Activated CD4-positive, alpha-beta T cell treated with anti-CD3 and anti-CD28 coated beads, Interleukin-2, amount 10 ng/mL, durations not matched to agents 24 days and 14 days (primary cell): ENCODE results near the gene MT1E. TPM values are rescaled to one million over a fixed set of nuclear protein-coding genes. Genes with fewer than 3 reads are reported as not detected.
A peak's percentile ranks its signal among the peaks of the same experiment; 100 is the strongest.
"Not testable (repeated sequence)": the region's sequence is repeated elsewhere in the genome, so short reads cannot be mapped to it uniquely, and the experiment has no call there.

ENCODE experiments used
- DNase-seq: peaks from one replicate; pipeline ENCODE4 v3.0.0; 2022
- H3K27ac Mint-ChIP-seq: one replicate; pipeline ENCODE4 v1.8.0; 2022; ENCODE audit warnings: mild to moderate bottlenecking, mixed read lengths
- H3K27me3 Mint-ChIP-seq: one replicate; pipeline ENCODE4 v1.8.0; 2022; ENCODE audit warnings: mixed read lengths
- H3K36me3 Mint-ChIP-seq: one replicate; pipeline ENCODE4 v1.8.0; 2022; ENCODE audit warnings: low read depth, mild to moderate bottlenecking, mixed read lengths
- H3K4me1 Mint-ChIP-seq: one replicate; pipeline ENCODE4 v1.8.0; 2021; ENCODE audit warnings: mixed read lengths
- H3K4me3 Mint-ChIP-seq: one replicate; pipeline ENCODE4 v1.8.0; 2022; ENCODE audit warnings: mild to moderate bottlenecking, moderate library complexity, mixed read lengths
- H3K9me3 Mint-ChIP-seq: one replicate; pipeline ENCODE4 v1.8.0; 2021; ENCODE audit warnings: mixed read lengths
- intact Hi-C: fragments of 100-400 bp; cut with micrococcal nuclease; formaldehyde crosslinking; loops from one replicate; pipeline ENCODE4 v1.15.1; 2023
- total RNA-seq: library from RNA; stranded (reverse); gene quantifications from 2 replicates; pipeline ENCODE4 v1.2.3, GENCODE V29; 2022

Gene MT1E
- total RNA-seq: 136 and 152 TPM in 2 replicates

DNA sequence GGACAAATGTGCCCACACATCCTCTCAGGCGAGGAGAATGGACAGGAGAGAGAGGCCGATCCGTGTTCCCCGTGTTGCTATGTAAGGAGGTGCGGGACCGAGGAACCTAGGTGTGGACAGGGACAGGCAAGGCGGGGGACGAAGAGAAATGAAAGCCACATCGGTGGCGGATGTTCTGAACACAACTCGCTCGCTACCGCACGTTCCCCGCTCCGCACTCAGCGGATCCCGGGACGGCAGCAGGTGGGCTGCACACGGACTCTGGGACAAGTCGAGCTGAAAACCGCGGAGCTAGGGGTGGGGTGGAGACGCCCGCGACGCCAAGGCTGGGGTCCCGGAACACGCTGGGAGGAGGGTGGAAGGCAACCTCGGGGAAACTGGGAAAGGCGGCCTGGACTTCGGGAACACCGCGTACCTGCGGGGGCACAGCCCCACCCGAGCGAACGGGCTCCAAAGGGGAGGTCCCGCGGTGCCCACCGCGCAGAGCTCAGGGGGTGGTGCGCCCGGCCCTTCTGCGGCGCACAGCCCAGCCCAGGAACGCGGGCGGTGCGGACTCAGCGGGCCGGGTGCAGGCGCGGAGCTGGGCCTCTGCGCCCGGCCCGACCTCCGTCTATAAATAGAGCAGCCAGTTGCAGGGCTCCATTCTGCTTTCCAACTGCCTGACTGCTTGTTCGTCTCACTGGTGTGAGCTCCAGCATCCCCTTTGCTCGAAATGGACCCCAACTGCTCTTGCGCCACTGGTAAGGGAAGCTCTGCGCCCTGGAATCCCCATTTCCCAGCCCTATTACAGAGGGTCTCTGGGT is at the start of gene MT1E:
MT1E (plus strand) TSS at position 642 of the 803 bp plus-strand sequence; CDS start at position 713, 71 bp downstream.
- intact Hi-C loops: loop anchor here (1.0 kb wide), 2 partner anchors 8 to 17 kb away; partner anchors contain the start of gene MT2A
- H3K4me3 Mint-ChIP-seq: peak within 1 kb of the TSS; percentile 90
- peak within 1 kb of the TSS; percentile 96 for H3K27ac Mint-ChIP-seq
- peaks cover 22% of the 10 kb centered on the region for H3K4me1 Mint-ChIP-seq
- no peaks in the 10 kb centered on the region for H3K9me3 Mint-ChIP-seq
- peaks cover 7% of the 10 kb centered on the region for H3K27me3 Mint-ChIP-seq
- peak; percentile 94 for DNase-seq
- no peaks in the 10 kb centered on the region for H3K36me3 Mint-ChIP-seq

GRCh38 chr16:56576585-56577299 is 48.8 kb upstream of the MT1E start:
- peak; percentile 96 for DNase-seq
- H3K27me3 Mint-ChIP-seq: peaks cover 16% of the 10 kb centered on the region
- H3K36me3 Mint-ChIP-seq: no peaks in the 10 kb centered on the region
- H3K27ac Mint-ChIP-seq: no peak overlapping the region
- no peak overlapping the region for H3K4me3 Mint-ChIP-seq
- peaks cover 4% of the 10 kb centered on the region for H3K4me1 Mint-ChIP-seq
- intact Hi-C loops: loop anchor here (1.0 to 10.0 kb wide), 5 partner anchors 24 to 288 kb away; partner anchors contain the start of genes MT1X and SLC12A3
- H3K9me3 Mint-ChIP-seq: no peaks in the 10 kb centered on the region

- no peak overlapping the region for H3K4me3 Mint-ChIP-seq
- intact Hi-C loops: loop anchor here (1.0 to 10.0 kb wide), 5 partner anchors 23 to 288 kb away; partner anchors contain the start of genes MT1X and SLC12A3
- no peak for DNase-seq
- H3K27ac Mint-ChIP-seq: no peak overlapping the region
- peaks cover 19% of the 10 kb centered on the region for H3K27me3 Mint-ChIP-seq
- H3K4me1 Mint-ChIP-seq: peaks cover 4% of the 10 kb centered on the region
- H3K9me3 Mint-ChIP-seq: no peaks in the 10 kb centered on the region
- no peaks in the 10 kb centered on the region for H3K36me3 Mint-ChIP-seq
Observed at GRCh38 chr16:56577300-56577625, 48.3 kb upstream of the MT1E start.

DNA sequence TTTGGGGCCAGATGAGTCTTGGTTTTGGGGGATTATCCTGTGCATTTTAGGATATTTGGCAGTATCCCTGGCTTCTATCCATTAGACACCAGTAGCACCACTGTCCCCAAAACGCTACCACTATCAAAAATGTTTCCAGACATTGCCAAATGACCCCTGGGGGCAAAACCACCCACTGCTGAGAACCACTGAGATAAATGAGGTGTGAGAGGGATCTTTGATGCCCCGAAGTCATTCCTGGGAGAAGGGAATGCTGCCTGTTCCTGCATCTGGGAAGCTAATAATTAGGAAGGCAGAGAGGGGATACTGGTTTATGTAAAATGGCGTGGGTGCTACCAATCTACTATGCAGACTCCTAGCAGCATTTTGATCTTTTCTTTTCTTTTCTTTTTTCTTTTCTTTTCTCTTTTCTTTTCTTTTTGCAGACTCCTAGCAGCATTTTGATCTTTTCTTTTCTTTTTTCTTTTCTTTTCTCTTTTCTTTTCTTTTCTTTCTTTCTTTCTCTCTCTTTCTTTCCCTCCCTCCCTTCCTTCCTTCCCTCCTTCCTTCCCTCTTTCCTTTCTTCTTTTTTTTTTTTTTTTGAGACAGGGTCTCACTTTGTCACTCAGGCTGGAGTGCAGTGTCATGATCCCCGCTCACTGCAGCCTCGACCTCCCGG is 45.1 kb upstream of the MT1E start:
- Mint-ChIP-seq H3K27ac (no peak overlapping the region), H3K4me1 (peaks cover 4% of the 10 kb centered on the region), H3K4me3 (no peak overlapping the region), H3K9me3 (no peaks in the 10 kb centered on the region), H3K36me3 (no peaks in the 10 kb centered on the region), H3K27me3 (peaks cover 31% of the 10 kb centered on the region)
- no peak for DNase-seq
- intact Hi-C loops: no loop called here

GRCh38 chr16:56582911-56583310 is 42.7 kb upstream of the MT1E start:
- H3K27ac Mint-ChIP-seq, H3K36me3 Mint-ChIP-seq, H3K4me1 Mint-ChIP-seq, H3K9me3 Mint-ChIP-seq, intact Hi-C loops, H3K4me3 Mint-ChIP-seq, DNase-seq: not testable (repeated sequence)
- H3K27me3 Mint-ChIP-seq: peaks cover 43% of the 10 kb centered on the region

GRCh38 chr16:56583351-56584168 is 42.0 kb upstream of the MT1E start:
- H3K36me3 Mint-ChIP-seq: no peaks in the 10 kb centered on the region
- no peaks in the 10 kb centered on the region for H3K9me3 Mint-ChIP-seq
- peaks cover 46% of the 10 kb centered on the region for H3K27me3 Mint-ChIP-seq
- H3K4me3 Mint-ChIP-seq: no peak overlapping the region
- H3K27ac Mint-ChIP-seq: no peak overlapping the region
- no peak for DNase-seq
- intact Hi-C loops: no loop called here
- no peaks in the 10 kb centered on the region for H3K4me1 Mint-ChIP-seq

DNA sequence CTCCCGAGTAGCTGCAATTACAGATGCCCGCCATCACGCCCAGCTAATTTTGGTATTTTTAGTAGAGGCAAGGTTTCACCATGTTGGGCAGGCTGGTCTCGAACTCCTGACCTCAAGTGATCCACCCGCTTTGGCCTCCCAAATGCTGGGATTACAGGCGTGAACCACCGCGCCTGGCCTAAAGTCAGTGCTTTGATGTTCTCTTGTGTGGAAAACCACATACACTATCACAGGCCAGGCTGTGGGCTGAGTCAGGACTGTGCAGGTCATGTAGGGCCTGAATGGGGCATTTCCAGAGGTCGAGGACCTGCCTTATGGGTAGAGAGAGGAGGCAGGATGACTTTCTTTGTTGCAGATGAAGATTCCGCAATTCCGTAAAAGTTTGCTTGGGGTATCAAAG is 41.3 kb upstream of the MT1E start:
- intact Hi-C loops: no loop called here
- H3K9me3 Mint-ChIP-seq: no peaks in the 10 kb centered on the region
- H3K27me3 Mint-ChIP-seq: peaks cover 50% of the 10 kb centered on the region
- H3K27ac Mint-ChIP-seq: no peak overlapping the region
- no peaks in the 10 kb centered on the region for H3K36me3 Mint-ChIP-seq
- H3K4me1 Mint-ChIP-seq: peaks cover 4% of the 10 kb centered on the region
- no peak overlapping the region for H3K4me3 Mint-ChIP-seq
- DNase-seq: no peak

DNA sequence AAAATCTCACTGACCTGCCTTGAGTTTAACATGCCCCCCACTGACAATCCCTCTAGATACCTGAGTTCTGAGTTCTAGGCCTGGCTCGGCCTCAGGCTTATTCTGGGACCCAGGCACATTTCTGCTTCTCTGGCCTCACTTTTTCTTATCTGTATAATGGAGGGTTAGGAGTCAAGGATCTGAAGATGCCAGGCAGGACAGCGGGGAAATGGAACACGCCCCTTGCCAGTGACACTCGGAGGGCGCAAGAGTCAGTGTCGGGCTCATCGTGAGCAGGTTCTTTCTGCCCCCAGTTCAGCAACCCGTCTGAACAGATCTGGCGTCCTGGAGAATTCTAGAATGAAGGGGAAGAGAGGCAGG is 36.8 kb upstream of the MT1E start:
- intact Hi-C loops: no loop called here
- Mint-ChIP-seq H3K36me3 (no peaks in the 10 kb centered on the region), H3K4me3 (peak overlapping the region; percentile 88), H3K4me1 (peaks cover 15% of the 10 kb centered on the region), H3K27ac (peak overlapping the region; percentile 48), H3K9me3 (no peaks in the 10 kb centered on the region), H3K27me3 (peaks cover 42% of the 10 kb centered on the region)
- DNase-seq: no peak

- Mint-ChIP-seq H3K9me3 (no peaks in the 10 kb centered on the region), H3K36me3 (no peaks in the 10 kb centered on the region), H3K4me1 (peaks cover 15% of the 10 kb centered on the region), H3K27me3 (peaks cover 37% of the 10 kb centered on the region), H3K4me3 (peak within 1 kb of the TSS; percentile 88), H3K27ac (peak within 1 kb of the TSS; percentile 62)
- peak; percentile 82 for DNase-seq
- intact Hi-C loops: no loop called here
Observed at GRCh38 chr16:56589141-56590039, 36.2 kb upstream of the MT1E start, which contains the start of gene MT3. Gene MT3, plus strand, starts transcription at chr16:56589528. Its CDS starts 63 bp downstream, at chr16:56589591.

DNA sequence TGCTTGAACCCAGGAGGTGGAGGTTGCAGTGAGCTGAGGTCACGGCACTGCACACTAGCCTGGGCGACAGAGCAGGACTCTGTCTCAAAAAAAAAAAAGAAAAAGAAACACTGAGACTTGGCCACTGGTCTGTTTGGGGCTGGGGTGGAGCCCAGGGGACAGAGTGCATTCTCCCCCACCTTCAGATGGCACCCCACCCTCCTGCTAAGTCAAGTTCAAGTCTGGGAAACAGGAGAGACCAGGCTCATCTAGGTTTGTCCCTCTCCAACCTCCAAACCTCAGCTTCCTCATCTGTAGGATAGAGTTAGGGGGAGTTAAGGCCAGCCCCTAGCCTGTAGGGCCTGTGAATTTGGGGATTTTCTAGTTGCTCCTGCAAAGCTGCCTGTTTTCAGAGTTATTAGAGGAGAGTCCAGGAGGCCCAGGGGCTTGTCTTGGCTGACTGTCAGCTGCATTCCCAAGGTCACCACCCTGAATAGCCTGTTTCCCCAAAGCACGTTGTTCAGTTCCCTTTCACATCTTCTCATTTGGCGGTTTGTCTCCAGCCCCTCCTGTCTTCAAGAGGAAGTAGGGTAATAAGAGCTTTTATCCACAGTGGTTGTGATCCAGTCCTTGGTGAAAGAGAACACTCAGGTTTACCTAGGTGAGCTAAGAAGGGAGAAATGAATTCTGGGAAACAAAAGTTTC is 34.1 kb upstream of the MT1E start:
- H3K4me3 Mint-ChIP-seq: no peak overlapping the region
- peaks cover 31% of the 10 kb centered on the region for H3K27me3 Mint-ChIP-seq
- no peaks in the 10 kb centered on the region for H3K9me3 Mint-ChIP-seq
- no peaks in the 10 kb centered on the region for H3K36me3 Mint-ChIP-seq
- intact Hi-C loops: no loop called here
- DNase-seq: no peak
- H3K27ac Mint-ChIP-seq: no peak overlapping the region
- peaks cover 15% of the 10 kb centered on the region for H3K4me1 Mint-ChIP-seq

- no peak overlapping the region for H3K4me3 Mint-ChIP-seq
- DNase-seq: no peak
- H3K4me1 Mint-ChIP-seq: peaks cover 20% of the 10 kb centered on the region
- H3K36me3 Mint-ChIP-seq: no peaks in the 10 kb centered on the region
- H3K9me3 Mint-ChIP-seq: no peaks in the 10 kb centered on the region
- no peak overlapping the region for H3K27ac Mint-ChIP-seq
- intact Hi-C loops: no loop called here
- peaks cover 32% of the 10 kb centered on the region for H3K27me3 Mint-ChIP-seq
Observed at GRCh38 chr16:56593573-56594291, 31.8 kb upstream of the MT1E start.

DNA sequence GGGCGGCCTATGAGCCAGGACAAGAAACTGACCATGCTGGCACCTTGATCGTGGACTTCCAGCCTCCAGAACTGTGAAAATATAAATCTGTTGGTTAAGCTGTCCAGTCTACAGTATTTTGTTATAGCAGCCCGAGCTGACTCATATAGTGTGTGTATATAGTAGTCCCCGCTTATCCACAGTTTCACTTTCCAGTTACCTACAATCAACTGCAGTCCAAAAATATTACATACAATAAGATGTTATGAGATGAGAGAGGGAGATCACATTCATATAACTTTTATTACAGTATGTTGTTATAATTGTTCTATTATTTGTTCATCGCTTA is 31.3 kb upstream of the MT1E start:
- DNase-seq: no peak
- H3K27me3 Mint-ChIP-seq: peaks cover 30% of the 10 kb centered on the region
- no peaks in the 10 kb centered on the region for H3K36me3 Mint-ChIP-seq
- no peak overlapping the region for H3K27ac Mint-ChIP-seq
- H3K4me3 Mint-ChIP-seq: no peak overlapping the region
- peaks cover 18% of the 10 kb centered on the region for H3K4me1 Mint-ChIP-seq
- no peaks in the 10 kb centered on the region for H3K9me3 Mint-ChIP-seq
- intact Hi-C loops: no loop called here
